ENCODE data around the gene MEI4.

DNA sequence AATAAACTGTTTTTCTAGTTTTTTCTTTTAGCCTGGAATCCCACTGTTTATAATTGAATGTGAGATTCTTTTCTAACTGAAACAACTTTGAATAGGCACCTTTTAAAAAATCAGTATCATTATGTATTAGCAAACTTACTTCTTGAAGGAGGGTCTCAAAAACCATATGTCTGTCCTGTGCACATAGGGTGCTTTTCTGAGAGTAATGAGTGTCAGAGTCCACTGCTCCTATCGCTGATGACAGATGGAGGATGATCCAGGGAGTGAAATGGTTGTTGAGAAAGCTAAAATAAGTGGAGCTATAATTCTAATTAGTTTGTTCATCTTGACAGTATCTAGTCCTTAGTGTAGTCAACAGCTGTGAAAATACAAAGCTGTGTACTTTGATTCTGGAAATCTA is 35.8 kb downstream of the MEI4 start:
- TF ChIP-seq, protein P1, sequence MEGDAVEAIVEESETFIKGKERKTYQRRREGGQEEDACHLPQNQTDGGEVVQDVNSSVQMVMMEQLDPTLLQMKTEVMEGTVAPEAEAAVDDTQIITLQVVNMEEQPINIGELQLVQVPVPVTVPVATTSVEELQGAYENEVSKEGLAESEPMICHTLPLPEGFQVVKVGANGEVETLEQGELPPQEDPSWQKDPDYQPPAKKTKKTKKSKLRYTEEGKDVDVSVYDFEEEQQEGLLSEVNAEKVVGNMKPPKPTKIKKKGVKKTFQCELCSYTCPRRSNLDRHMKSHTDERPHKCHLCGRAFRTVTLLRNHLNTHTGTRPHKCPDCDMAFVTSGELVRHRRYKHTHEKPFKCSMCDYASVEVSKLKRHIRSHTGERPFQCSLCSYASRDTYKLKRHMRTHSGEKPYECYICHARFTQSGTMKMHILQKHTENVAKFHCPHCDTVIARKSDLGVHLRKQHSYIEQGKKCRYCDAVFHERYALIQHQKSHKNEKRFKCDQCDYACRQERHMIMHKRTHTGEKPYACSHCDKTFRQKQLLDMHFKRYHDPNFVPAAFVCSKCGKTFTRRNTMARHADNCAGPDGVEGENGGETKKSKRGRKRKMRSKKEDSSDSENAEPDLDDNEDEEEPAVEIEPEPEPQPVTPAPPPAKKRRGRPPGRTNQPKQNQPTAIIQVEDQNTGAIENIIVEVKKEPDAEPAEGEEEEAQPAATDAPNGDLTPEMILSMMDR (IDR thresholded peaks at IDR 0.05; ENCODE audit: borderline replicate concordance, extremely low read depth, low read length, poor library complexity, severe bottlenecking): no peak
- TF ChIP-seq EZH2 (IDR thresholded peaks at IDR 0.05; ENCODE audit: borderline replicate concordance, low read depth, low read length, severe bottlenecking): no peak
